Activated naive CD4-positive, alpha-beta T cell treated with anti-CD3 and anti-CD28 coated beads, Interleukin-2, amount 50 U/mL, for 24 hours (primary cell): Measurements from ENCODE around the gene PUS1.
"Not testable (repeated sequence)": the region's sequence is repeated elsewhere in the genome, so short reads cannot be mapped to it uniquely, and the experiment has no call there.

Source experiments
- H3K27ac Mint-ChIP-seq: one replicate; pipeline ENCODE4 v1.8.0; 2021; ENCODE audit warnings: mild to moderate bottlenecking, mixed read lengths
- H3K27me3 Mint-ChIP-seq: one replicate; pipeline ENCODE4 v1.8.0; 2021; ENCODE audit warnings: mixed read lengths
- H3K36me3 Mint-ChIP-seq: one replicate; pipeline ENCODE4 v1.8.0; 2021; ENCODE audit warnings: mixed read lengths
- H3K4me1 Mint-ChIP-seq: one replicate; pipeline ENCODE4 v1.8.0; 2021; ENCODE audit warnings: mixed read lengths
- H3K4me3 Mint-ChIP-seq: one replicate; pipeline ENCODE4 v1.8.0; 2021; ENCODE audit warnings: mild to moderate bottlenecking, mixed read lengths
- H3K9me3 Mint-ChIP-seq: one replicate; pipeline ENCODE4 v1.8.0; 2021; ENCODE audit warnings: mixed read lengths

PUS1 gene

DNA sequence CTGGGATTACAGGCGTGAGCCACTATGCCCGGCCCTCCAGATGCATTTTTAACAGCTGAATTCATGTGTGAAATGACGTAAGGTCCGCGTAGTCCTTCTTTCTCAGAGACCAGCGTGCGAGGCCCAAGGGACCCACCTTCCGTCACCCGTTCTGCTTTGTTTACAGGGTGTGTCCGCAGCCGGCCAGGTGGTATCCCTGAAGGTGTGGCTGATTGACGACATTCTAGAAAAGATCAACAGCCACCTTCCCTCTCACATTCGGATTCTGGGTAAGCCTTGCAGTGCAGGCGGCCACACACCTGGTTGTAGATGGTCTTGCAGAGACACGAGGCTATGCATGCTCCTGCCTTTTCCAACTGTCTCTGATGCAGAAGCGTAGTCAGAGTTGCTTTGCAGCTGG, 9.9 kb downstream of the PUS1 start:
- Mint-ChIP-seq H3K9me3 (no peaks in the 10 kb centered on the region), H3K36me3 (peaks cover 10% of the 10 kb centered on the region), H3K27ac (no peak overlapping the region), H3K4me1 (no peaks in the 10 kb centered on the region), H3K4me3 (no peak overlapping the region), H3K27me3 (no peaks in the 10 kb centered on the region)

DNA sequence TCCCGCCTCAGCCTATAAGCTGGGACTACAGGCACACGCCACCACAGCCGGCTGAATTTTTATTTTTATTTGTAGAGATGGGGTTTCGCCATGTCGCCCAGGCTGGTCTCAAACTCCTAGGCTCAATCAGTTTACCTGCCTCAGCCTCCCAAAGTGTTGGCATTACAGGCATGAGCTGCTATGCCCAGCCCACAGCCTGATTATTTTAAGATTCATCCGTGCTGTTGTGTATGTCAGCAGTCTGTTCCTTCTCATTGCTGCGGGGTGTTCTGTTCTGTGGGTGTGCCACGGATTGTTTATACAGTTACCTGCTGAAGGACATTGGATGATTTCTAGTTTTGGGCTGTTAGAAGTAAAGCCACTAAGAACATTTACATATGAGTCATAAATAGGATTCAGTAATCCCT, 11.1 kb downstream of the PUS1 start:
- Mint-ChIP-seq H3K27ac (no peak overlapping the region), H3K36me3 (peaks cover 12% of the 10 kb centered on the region), H3K4me1 (no peaks in the 10 kb centered on the region), H3K9me3 (no peaks in the 10 kb centered on the region), H3K27me3 (no peaks in the 10 kb centered on the region), H3K4me3 (no peak overlapping the region)

DNA sequence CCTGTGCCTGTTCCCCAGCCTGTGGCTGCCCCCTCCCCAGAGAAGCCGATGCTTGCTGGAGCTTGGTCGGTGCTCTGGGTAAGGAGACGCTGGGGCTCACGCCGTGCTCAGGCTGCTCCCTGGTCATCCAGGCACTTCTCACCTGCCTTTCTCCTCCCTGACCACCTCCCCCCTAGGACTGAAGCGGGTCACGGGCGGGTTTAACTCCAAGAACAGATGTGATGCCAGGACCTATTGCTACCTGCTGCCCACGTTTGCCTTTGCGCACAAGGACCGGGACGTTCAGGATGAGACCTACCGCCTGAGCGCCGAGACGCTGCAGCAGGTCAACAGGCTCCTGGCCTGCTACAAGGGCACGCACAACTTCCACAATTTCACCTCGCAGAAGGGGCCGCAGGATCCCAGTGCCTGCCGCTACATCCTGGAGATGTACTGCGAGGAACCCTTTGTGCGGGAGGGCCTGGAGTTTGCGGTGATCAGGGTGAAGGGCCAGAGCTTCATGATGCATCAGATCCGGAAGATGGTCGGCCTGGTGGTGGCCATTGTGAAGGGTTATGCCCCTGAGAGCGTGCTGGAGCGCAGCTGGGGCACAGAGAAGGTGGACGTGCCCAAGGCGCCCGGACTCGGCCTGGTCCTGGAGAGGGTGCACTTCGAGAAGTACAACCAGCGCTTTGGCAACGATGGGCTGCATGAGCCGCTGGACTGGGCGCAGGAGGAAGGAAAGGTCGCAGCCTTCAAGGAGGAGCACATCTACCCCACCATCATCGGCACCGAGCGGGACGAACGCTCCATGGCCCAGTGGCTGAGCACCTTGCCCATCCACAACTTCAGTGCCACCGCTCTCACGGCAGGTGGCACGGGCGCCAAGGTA, 12.3 kb downstream of the PUS1 start:
- Mint-ChIP-seq H3K36me3 (peaks cover 14% of the 10 kb centered on the region), H3K9me3 (no peaks in the 10 kb centered on the region), H3K4me1 (no peaks in the 10 kb centered on the region), H3K4me3 (no peak overlapping the region), H3K27ac (no peak overlapping the region), H3K27me3 (no peaks in the 10 kb centered on the region)

DNA sequence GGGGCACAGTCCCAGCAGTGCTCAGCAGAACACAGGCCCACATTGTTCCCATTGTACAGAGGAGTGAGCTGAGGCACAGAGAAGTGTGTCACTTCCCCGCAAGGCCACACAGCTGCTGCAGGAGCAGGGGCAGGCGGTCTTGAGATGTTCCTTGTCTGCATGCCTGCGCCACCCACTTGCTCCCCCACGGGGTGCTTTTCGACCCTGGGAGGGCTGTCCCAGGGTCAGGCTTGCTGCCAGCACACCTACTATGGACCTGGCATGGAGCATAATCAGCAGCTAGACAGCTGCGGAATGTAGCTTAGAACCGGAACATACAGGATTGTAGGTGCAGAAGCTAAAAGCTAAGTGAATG, 12.9 kb downstream of the PUS1 start:
- Mint-ChIP-seq H3K36me3 (peaks cover 14% of the 10 kb centered on the region), H3K27ac (no peak overlapping the region), H3K27me3 (no peaks in the 10 kb centered on the region), H3K4me1 (no peaks in the 10 kb centered on the region), H3K4me3 (no peak overlapping the region), H3K9me3 (no peaks in the 10 kb centered on the region)

DNA sequence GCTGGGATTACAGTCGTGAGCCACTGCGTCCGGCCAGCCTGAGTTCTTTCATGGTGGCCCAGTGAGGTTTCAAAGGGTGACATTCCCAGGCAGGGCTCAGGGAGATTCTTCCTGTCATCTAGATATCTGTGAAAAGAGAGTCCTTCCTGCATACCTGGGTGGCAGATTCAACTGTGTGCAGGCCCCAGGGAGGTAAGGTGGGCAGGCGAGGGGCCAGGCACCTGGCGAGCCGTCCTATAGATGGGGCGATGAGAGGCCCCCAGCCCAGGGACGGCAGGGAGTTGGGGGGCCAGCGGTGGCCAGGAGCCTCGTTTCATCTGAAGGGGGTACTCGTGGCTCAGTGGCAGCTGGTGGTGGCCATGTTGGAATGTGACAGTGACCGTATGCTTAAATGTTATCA, 13.6 kb downstream of the PUS1 start:
- Mint-ChIP-seq H3K4me1 (peaks cover 3% of the 10 kb centered on the region), H3K9me3 (no peaks in the 10 kb centered on the region), H3K36me3 (peaks cover 12% of the 10 kb centered on the region), H3K27me3 (no peaks in the 10 kb centered on the region), H3K27ac (no peak overlapping the region), H3K4me3 (no peak overlapping the region)

DNA sequence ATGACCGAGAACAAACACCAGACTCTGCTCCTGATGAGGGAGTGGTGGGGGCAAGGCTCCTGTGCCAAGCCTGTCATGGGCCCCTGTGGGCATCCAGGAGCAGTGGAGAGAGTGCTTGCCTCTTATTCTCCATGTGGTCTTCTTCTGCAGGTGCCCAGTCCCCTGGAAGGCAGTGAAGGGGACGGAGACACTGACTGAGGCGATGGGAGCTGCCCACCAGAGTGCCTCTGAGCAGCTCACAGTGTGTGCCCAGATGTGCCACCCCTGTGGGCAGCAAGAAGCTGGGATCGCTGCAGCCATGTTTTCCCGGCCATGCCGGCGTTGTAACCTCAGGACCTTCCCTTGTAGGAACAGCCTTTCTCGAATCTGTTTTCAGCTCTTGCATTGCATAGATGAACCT, 14.3 kb downstream of the PUS1 start:
- peaks cover 10% of the 10 kb centered on the region for H3K36me3 Mint-ChIP-seq

DNA sequence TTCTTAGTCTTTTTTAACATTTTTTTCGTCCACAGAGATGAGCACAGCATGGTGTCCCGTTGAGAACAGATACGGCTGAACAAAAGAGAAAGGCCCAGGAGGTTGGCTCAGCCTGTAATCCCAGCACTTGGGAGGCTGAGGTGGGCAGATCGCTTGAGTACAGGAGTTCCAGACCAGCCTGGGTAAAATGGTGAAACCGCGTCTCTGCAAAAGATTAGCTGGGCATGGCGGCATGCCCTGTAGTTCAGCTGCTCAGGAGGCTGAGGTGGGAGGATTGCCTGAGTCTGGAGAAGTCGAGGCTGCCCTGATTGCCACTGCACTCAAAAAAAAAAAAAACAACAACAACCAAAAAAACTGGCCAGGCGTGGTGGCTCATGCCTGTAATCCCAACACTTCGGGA, 14.8 kb downstream of the PUS1 start:
- H3K36me3 Mint-ChIP-seq = peaks cover 10% of the 10 kb centered on the region
- peaks cover 15% of the 10 kb centered on the region for H3K4me1 Mint-ChIP-seq
- H3K27me3 Mint-ChIP-seq = no peaks in the 10 kb centered on the region
- no peak overlapping the region for H3K4me3 Mint-ChIP-seq
- no peak overlapping the region for H3K27ac Mint-ChIP-seq
- no peaks in the 10 kb centered on the region for H3K9me3 Mint-ChIP-seq

More for the DNA sequence above, 14.3 kb downstream of the PUS1 start:
- Mint-ChIP-seq H3K9me3 (no peaks in the 10 kb centered on the region), H3K27me3 (no peaks in the 10 kb centered on the region), H3K4me1 (peaks cover 10% of the 10 kb centered on the region), H3K27ac (no peak overlapping the region), H3K4me3 (no peak overlapping the region)

DNA sequence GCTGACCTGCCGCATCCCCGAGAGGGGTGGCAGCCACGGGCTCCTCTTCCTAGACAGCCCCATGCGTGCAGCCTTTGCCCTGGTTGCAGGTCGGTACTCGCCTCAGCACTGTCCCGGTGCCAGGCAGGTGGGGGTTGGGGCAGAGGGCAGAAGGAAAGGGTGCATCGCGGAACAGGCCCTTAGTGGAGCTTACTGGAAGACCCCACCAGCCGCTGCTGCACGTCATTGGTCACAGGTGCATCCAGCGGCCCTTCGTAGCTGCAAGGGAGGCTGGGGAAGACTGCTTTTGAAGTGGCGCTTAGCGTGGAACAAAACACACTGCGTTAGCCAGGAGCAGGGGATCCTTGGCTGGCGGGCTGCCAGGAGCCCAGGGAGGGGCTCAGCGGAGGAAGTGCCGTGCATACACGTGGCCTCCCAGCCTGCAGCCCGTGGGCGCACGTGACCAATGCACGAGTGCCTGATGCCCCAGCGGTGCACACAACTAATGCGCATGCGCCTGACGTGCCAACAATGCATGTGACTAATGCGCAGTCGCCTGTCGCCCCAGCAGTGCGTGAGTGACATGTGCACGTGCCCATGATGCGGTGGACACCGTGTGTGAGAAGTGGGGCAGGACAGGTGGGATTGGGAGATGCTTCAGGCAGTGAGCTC, 15.7 kb downstream of the PUS1 start:
- Mint-ChIP-seq H3K9me3 (no peaks in the 10 kb centered on the region), H3K27me3 (no peaks in the 10 kb centered on the region), H3K4me3 (no peak overlapping the region), H3K27ac (no peak overlapping the region), H3K4me1 (peaks cover 19% of the 10 kb centered on the region), H3K36me3 (peaks cover 10% of the 10 kb centered on the region)

DNA sequence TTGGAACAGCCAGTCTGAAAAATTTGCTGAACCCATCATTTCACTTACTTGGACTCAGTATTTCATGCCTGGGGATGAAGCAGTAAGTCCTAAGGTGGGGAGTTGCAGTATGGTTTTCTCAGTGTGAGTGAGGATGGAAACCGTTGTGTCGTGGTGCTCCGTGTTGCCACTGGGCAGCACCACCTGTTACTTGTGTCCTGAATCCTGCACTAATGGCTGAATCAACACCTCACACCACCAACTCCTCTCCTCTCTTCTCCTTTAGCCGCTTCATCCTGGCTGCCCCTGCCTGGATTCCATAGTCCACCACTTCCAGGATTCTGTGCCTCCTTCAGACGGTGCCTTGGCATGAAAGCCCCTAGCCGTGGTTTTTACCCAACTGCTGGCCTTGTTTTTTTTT, 17.7 kb downstream of the PUS1 start:
- no peak overlapping the region for H3K4me3 Mint-ChIP-seq
- H3K27ac Mint-ChIP-seq = no peak overlapping the region
- no peaks in the 10 kb centered on the region for H3K9me3 Mint-ChIP-seq
- no peaks in the 10 kb centered on the region for H3K27me3 Mint-ChIP-seq
- peaks cover 8% of the 10 kb centered on the region for H3K36me3 Mint-ChIP-seq
- H3K4me1 Mint-ChIP-seq = peaks cover 24% of the 10 kb centered on the region

DNA sequence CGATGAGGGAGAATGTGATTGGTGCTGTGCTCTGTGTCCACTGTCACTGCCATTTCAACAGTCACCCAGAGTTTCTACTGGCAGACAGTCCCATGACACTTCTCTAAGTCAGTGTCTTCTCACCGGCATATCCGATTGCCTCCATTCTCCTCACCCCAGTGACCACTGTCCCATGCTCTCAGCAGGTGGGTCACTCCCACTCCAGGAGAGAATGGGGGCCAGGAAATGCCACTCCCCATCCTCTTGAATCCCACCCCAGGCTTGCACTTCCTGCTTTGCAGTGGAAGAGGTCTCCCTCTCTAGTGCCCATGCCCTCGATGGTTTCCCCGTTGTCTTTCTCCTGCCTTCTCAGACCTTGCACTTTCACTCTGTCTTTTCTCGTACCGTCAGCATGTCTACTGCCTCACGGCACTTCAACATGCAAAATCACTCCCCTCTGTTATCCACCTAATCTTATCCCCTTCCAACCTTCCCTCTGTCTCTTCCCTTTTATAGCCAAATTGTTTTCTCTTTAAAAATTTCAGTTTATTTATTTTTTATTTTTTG, 18.5 kb downstream of the PUS1 start:
- Mint-ChIP-seq H3K27ac (peak overlapping the region; percentile 47), H3K27me3 (no peaks in the 10 kb centered on the region), H3K4me3 (no peak overlapping the region), H3K9me3 (no peaks in the 10 kb centered on the region), H3K4me1 (peaks cover 26% of the 10 kb centered on the region), H3K36me3 (peaks cover 8% of the 10 kb centered on the region)

DNA sequence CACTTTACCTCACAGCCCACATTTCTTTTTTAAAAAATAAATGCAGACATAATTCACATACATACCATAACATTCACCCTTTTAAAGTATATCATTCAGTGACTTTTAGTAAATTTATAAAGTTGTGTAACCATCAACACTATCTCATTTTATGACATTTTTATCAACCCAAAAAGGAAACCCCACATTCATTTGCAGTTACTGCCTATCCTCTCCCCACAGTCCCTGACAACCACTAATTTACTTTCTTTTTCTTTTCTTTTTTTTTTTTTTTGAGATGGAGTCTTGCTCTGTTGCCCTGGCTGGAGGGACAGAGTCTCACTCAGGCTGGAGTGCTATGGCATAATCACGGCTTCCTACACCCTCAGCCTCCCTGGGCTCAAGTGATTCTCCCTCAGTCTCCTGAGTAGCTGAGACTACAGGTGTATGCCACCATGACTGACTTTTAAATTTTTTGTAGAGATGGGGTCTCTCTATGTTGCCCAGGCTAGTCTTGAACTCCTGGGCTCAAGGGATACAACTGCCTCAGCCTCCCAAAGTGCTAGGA, 19.2 kb downstream of the PUS1 start:
- H3K27me3 Mint-ChIP-seq = no peaks in the 10 kb centered on the region
- peak overlapping the region; percentile 65 for H3K27ac Mint-ChIP-seq
- peaks cover 8% of the 10 kb centered on the region for H3K36me3 Mint-ChIP-seq
- H3K4me3 Mint-ChIP-seq = peak overlapping the region; percentile 70
- peaks cover 33% of the 10 kb centered on the region for H3K4me1 Mint-ChIP-seq
- H3K9me3 Mint-ChIP-seq = no peaks in the 10 kb centered on the region

DNA sequence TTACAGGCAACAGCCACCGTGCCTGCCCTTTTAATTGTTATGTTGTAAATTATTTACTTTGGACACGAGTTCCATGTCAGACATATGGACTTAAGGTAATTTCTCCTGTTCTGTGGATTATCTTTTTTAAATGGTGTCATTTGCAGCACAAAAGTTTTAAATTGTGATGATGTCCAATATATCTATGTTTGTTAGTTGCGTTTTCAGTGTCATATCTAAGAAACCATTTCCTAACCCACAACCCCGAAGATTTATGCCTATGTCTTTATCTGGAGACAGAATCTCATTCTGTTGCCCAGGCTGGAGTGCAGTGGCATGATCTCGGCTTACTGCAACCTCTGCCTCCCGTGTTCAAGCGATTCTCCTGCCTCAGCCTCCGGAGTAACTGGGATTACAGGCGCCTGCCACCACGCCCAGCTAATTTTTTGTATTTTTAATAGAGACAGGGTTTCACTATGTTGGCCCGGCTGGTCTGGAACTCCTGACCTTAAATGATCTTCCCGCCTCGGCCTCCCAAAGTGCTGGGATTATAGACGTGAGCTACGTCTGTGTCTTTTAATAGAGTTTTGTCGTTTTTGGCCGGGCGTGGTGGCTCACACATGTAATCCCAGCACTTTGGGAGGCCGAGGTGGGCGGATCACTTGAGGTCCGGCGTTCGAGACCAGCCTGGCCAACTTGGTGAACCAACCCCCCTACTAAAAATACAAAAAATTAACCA, 19.8 kb downstream of the PUS1 start:
- not testable (repeated sequence) for H3K27me3 Mint-ChIP-seq, H3K9me3 Mint-ChIP-seq, H3K36me3 Mint-ChIP-seq
- H3K4me1 Mint-ChIP-seq = peaks cover 39% of the 10 kb centered on the region
- peak overlapping the region; percentile 70 for H3K4me3 Mint-ChIP-seq
- peak overlapping the region; percentile 87 for H3K27ac Mint-ChIP-seq

DNA sequence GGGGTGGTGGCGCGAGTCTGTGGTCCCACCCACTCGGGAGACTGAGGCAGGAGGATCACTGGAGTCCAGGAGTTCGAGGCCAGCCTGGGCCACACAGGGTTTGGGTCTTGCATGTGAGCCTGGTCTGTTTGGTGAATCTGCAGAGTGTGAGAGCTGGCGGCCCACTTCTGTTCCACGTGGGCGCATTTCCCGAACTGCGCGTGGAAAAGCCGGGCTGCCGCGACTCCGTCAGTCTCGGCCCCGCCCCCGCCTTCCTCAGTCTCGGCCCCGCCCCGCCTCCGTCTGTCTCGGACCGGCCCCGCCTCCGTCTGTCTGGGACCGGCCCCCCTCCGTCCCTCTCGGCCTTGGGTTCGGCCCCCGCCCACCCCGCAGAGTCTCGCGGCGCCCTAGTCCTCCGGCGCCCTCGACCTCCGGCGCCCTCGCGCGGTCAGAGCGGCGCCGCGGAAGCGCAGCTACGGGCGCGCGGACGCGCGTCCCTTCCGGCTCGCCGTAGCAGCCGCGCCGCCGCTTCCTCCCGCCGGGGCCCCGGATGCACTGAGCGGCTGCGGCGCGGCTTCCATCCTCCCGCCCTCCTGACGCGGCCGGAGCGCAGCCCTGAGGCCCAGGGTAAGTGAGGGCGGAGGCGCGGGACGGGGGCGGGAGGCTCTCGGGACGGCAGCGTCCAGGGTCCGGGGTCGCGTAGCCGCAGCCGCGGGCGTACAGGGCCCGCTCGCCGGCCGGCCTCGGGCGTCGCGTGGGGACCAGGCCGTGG, 20.5 kb downstream of the PUS1 start, which contains the start of gene EP400:
Gene EP400 (plus strand): TSS at position 512 of the 751 bp plus-strand sequence. CDS start 10,678 bp downstream, outside the sequence.
- H3K4me3 Mint-ChIP-seq = peak within 1 kb of the TSS; percentile 90
- H3K27ac Mint-ChIP-seq = peak within 1 kb of the TSS; percentile 87
- no peaks in the 10 kb centered on the region for H3K9me3 Mint-ChIP-seq
- no peaks in the 10 kb centered on the region for H3K27me3 Mint-ChIP-seq
- peaks cover 42% of the 10 kb centered on the region for H3K4me1 Mint-ChIP-seq
- peaks cover 4% of the 10 kb centered on the region for H3K36me3 Mint-ChIP-seq

DNA sequence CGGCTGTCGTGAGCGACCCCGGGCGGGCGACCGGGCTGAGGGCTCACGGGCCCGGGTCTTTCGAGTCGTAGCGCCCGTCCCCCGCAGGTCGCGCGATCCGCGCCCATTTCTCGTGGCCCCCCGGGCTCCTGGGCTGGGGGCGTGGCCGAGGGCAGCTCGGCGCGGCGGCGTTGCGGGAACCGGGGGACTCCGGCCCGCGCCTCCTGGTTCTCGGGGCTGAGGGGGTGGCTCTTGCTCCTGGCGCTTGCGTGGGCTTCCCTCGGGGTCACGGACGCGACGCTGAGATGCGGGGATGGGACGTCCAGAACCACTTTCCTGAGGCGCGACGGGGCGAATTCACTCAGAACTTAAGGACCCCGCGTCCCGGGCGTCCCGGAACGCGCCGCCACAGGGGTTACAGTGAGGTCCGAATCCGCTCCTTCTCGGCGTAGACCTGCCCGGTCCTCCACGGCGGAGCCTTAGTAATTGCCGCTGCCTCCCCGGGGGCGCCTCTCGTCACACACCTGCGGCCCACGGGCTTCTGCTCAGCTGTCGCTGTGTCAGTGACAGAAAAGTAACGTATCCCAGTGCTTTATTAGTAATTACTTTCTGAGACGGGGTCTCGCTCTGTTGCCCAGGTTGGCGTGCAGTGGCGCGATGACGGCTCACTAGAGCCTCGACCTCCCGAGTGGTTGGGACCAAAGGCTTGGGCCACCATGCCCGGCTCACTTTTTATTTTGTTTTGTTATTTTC, 21.3 kb downstream of the PUS1 start:
- no peaks in the 10 kb centered on the region for H3K9me3 Mint-ChIP-seq
- H3K27ac Mint-ChIP-seq = peak overlapping the region; percentile 85
- H3K36me3 Mint-ChIP-seq = no peaks in the 10 kb centered on the region
- peak overlapping the region; percentile 90 for H3K4me3 Mint-ChIP-seq
- peaks cover 47% of the 10 kb centered on the region for H3K4me1 Mint-ChIP-seq
- no peaks in the 10 kb centered on the region for H3K27me3 Mint-ChIP-seq
